Fibroblast of mammary gland (primary cell): ENCODE results near the gene CMTM3.
A peak's percentile ranks its signal among the peaks of the same experiment; 100 is the strongest.

Experiments used
- DNase-seq: peaks from one replicate; pipeline ENCODE4 v3.0.0-alpha.2; 2010; ENCODE audit warnings: low read depth
- H3K4me3 ChIP-seq: 2 replicates; pipeline ENCODE4 v1.5.1; 2011; ENCODE audit warnings: low read depth, mild to moderate bottlenecking, low read length, moderate library complexity; ENCODE audit not compliant: control insufficient read depth
- CTCF ChIP-seq: conservative IDR thresholded peaks from 2 replicates; pipeline ENCODE4 v1.5.1; 2011; ENCODE audit warnings: low read depth, low read length, inconsistent platforms; ENCODE audit not compliant: control insufficient read depth, insufficient read depth

CMTM3 gene

GRCh38 chr16:66662445-66663194 is 58.1 kb downstream of the CMTM3 start:
- no peak overlapping the region for H3K4me3 ChIP-seq
- peak; percentile 76 for TF ChIP-seq CTCF
- peak; percentile 63 for DNase-seq
